Esophagus muscularis mucosa (tissue), 4 donors: Measurements from ENCODE around the gene MZB1.

Experiments
- EP300 ChIP-seq: sonication (generic); formaldehyde crosslinking; IDR thresholded peaks from one replicate; pipeline ENCODE4 v1.6.1; 2017; ENCODE audit warnings: antibody characterized with exemption
- POLR2A ChIP-seq: fragments of 450-650 bp; IDR thresholded peaks from one replicate; pipeline ENCODE4 v1.6.1; 2017; ENCODE audit warnings: antibody characterized with exemption, moderate library complexity, mild to moderate bottlenecking, low read depth
- TF ChIP-seq, protein P1 (sequence below), 3 experiments: fragments of 200-600 bp in 2 of 3; fragments of 450-650 bp in 1 of 3; sonication (generic) in 2 of 3; IDR thresholded peaks; one replicate each; pipeline ENCODE4 v1.5.1; 2017 to 2019; ENCODE audit warnings: antibody characterized with exemption in 3 of 3, mild to moderate bottlenecking in 2 of 3, moderate library complexity in 1 of 3

DNA sequence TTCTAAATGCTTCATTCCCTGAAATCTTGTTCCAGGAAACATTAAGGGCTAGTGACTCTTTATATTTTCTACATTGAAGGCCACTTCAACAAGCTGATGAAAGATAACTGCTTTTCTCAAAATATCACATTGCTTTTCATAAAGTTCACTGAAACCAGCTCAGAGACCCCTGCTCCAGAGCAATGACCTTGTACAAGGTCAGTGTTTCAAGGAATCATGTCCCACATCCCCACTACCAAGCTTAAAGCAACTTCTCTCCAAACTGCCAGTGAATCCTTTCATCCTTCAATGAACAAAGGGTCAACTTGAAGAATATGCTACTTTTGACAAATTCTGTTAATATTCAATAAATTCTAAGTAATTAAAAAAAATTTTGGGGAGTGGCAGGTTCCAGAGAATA is 26.2 kb upstream of the MZB1 start:
- TF ChIP-seq, protein P1, sequence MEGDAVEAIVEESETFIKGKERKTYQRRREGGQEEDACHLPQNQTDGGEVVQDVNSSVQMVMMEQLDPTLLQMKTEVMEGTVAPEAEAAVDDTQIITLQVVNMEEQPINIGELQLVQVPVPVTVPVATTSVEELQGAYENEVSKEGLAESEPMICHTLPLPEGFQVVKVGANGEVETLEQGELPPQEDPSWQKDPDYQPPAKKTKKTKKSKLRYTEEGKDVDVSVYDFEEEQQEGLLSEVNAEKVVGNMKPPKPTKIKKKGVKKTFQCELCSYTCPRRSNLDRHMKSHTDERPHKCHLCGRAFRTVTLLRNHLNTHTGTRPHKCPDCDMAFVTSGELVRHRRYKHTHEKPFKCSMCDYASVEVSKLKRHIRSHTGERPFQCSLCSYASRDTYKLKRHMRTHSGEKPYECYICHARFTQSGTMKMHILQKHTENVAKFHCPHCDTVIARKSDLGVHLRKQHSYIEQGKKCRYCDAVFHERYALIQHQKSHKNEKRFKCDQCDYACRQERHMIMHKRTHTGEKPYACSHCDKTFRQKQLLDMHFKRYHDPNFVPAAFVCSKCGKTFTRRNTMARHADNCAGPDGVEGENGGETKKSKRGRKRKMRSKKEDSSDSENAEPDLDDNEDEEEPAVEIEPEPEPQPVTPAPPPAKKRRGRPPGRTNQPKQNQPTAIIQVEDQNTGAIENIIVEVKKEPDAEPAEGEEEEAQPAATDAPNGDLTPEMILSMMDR (IDR thresholded peaks at IDR 0.05) = no peak
- no peak for TF ChIP-seq EP300
- TF ChIP-seq POLR2A = no peak
